GM21737 (cell line): Measurements from ENCODE around the gene PRSS38.

Experiments used
- ATAC-seq: cut with Tn5 transposase; IDR thresholded peaks from one replicate; pipeline ENCODE4 v1.9.1; 2021; ENCODE audit warnings: mild to moderate bottlenecking, moderate library complexity; ENCODE audit not compliant: unreplicated experiment

PRSS38 gene

DNA sequence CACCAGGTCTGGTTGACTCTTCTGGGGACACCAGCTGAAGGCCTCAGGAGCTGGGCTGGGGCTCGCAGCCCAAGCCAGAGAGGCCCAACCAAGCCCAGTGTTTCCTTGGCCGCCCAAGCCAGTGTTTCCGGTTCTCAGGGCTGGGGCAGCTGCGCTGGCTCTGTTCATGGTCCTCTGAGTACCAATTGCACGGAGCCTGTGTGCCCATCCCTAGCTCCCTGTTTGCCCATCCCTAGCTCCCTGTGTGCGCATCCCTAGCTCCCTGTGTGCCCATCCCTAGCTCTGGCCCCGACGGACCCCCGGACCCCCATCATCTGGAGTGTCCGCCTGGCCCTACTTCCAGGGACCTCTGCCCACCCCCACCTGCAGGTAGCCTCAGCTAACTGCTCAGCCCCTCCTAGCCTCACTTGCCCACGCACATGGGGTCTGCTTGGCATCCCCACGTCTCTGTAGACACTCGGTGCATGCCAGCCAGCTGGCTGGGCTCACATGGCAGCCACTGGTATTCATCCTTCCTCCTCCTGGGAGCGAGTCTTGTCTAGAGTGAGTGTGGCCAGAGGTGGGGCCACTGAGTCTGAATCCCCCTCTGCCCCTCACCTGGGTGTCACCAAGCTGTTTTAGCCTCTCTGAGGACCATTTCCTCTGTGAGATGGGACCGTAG is 68.3 kb downstream of the PRSS38 start:
- ATAC-seq = no peak

- no peak for ATAC-seq
Measured at GRCh38 chr1:227884370-227885134, 69.1 kb downstream of the PRSS38 start.

- ATAC-seq = no peak
Measured at GRCh38 chr1:227885135-227885647, 69.7 kb downstream of the PRSS38 start.

GRCh38 chr1:227885648-227886502 is 70.4 kb downstream of the PRSS38 start:
- ATAC-seq = no peak

DNA sequence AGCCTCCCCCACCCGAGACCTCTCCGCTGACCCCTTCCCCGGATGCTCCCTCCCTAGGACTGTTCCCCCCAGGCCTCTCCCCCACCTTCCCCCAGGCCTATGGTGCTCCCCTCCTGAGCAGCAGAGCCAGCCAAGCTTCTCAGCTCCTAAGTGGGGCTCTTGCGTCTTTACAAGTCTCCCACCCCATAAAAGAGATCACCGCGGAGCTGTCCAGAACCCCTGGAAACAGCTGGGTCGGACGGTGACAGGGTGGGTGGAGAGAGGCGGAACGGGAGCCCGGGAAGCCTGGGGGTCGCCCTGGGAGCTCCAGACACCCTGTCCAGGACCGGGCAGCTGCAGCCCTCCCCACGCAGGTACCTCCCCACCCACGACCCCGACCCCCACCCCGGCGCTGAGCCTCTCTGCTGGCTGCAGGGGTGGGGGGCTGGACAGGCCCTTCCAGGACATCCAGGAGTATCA is 71.1 kb downstream of the PRSS38 start:
- ATAC-seq = no peak

DNA sequence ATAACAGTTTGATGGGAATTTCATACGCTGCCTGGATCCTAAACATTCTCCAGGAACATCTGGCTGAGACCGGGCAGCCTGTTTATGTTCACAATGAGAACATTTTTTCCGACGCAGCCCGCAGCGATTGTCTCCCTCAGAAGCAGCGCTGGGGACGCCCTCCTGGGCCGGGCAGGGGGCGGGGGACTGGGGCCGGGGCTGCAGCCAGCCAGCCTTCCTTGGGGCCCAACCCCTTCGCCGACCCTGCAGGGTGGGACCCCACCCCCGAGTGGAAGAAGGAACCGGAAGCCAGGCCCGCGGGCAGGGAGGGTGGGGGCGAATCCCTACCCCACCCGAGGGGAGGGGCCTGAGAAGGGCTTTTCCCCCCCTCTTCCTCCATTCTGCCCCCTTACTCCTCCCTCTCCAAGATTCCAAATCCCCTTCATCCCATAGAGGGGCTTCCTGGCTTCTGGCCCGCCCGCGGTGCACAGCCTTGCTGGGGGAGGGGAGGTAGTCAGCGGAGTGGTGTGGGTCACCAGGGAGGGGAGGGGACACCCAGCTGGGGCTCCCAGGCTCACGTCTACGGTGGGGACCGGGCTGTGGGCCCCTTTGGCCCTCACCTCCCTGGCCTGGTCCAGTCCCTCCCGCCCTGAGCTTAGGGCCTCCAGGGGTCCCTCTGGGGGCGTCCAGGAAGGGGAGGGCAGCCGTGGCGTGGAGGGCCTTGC is 71.7 kb downstream of the PRSS38 start:
- no peak for ATAC-seq

GRCh38 chr1:227887697-227888403 is 72.4 kb downstream of the PRSS38 start:
- ATAC-seq = no peak

- no peak for ATAC-seq
Measured at GRCh38 chr1:227888404-227889046, 73.0 kb downstream of the PRSS38 start.

DNA sequence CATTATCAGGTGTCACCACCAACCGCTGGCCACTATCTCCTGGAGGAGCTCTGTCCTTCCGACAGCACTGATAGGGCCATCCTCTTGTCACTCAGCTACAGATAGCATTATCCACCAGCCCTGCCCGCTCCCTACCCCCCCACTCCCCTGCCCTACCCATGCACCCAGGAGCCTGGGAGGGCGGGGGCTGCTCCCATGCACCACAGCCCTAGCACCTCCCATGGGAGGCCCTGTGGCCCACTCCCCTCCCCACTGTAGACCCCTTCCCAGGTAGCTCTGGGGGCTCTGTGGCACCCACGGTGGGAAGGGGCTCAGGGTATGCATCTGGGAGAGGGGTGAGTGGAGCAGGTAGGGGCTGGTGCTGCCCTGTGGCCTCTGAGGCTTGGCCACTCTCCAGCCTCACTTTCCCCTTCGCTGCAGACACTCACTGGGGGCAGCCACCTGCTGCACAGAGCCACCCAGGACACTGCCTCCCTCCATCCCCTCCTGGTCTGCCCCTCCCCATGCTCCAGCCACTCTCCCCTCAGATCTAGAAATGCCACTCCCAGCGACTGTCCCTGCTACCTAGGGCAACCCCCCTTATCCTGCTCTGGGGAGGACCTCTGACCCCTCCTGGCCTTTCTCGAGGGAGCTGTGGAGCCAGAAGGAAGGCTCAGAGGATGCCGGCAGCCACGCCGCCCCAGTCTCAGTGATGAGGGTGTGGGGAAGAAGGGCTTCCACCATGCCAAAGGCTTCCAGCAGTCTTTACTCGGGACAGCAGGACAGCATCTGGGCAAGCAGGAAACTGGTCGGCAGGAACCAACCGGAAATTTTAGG is 73.8 kb downstream of the PRSS38 start:
- no peak for ATAC-seq

GRCh38 chr1:227889863-227890405 is 74.5 kb downstream of the PRSS38 start:
- no peak for ATAC-seq

DNA sequence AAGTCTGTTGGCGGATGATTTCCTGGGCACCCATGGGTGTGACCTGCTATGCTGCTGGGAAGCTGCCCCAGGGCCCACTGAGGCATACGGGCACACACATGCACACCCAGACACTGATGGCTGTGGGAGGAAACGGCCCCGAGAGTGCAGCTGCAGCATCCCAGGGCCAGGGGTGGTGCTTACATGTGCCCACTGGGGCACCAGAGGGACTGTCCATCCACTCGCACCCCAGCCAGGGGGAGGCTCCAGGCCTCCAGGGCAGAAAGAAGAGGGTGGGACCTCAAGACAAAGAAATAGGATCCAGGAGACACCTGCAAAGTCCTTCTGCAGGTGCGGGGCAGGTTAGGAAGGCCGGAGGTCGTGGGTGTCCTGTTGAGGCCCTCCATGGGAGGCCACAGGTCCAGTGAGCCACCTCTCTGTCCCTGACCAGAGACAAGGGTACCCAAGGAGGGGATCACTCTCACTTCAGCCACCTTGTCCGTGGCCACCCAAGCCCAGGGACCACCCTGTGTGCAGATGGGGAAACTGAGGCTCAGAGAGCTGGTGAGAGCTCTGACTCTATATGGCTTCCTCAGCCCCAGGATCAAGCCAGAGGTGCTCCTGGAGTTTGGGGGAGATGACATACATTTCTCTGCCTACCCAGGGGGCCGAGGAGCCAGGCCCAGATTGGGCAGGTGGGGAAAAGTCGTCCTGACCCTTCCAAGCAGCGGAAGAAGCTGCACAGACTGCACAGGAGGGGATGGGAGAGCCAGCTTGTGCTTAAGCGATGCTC is 75.2 kb downstream of the PRSS38 start:
- ATAC-seq = no peak

- ATAC-seq = no peak
Measured at GRCh38 chr1:227891223-227891954, 75.9 kb downstream of the PRSS38 start.

GRCh38 chr1:227891955-227892488 is 76.5 kb downstream of the PRSS38 start:
- ATAC-seq = no peak

GRCh38 chr1:227892489-227893299 is 77.2 kb downstream of the PRSS38 start:
- ATAC-seq = no peak

- ATAC-seq = no peak
Measured at GRCh38 chr1:227893300-227893948, 77.9 kb downstream of the PRSS38 start.
